ENCODE data around the gene NCAPD3.

- no peak for TF ChIP-seq CTCF (conservative IDR thresholded peaks at IDR 0.05; ENCODE audit: low read depth, low read length)
- no peak for TF ChIP-seq EZH2 (IDR thresholded peaks at IDR 0.05; ENCODE audit: low read length, unreplicated experiment)
These were observed 50.5 kb downstream of the NCAPD3 start for GRCh38 chr11:134173296-134173695.

All from PC-3 (cell line).